Measurements from ENCODE around the gene DTHD1.

The DTHD1 gene

GRCh38 chr4:36269533-36270173, 11.8 kb upstream of the DTHD1 start:
- DNase-seq (ENCODE audit: low read depth): no peak

GRCh38 chr4:36273276-36273675, 8.1 kb upstream of the DTHD1 start:
- no peak for DNase-seq (ENCODE audit: low read depth)

GRCh38 chr4:36274158-36274557, 7.3 kb upstream of the DTHD1 start:
- no peak for DNase-seq (ENCODE audit: low read depth)

DNA sequence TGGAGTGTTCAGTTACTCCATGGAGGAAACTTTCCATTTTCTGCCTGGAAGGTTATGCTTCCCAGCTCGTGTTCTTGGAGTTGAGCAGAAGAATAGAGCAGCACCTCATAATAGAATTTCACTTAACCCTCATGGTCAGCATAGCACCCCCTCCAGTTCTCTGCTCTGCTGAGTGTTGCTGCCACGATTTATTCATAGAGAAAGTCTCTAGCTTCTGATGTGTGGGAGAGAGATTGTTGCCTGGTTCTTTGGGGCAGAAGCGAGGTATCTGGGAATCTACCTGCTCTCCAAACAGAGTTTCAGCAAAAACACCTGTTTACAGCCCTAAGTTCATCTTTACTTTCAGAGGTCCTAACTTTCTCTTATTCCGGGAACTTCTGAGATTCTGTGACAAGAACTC, 3.9 kb upstream of the DTHD1 start:
- DNase-seq (ENCODE audit: low read depth): no peak

DNA sequence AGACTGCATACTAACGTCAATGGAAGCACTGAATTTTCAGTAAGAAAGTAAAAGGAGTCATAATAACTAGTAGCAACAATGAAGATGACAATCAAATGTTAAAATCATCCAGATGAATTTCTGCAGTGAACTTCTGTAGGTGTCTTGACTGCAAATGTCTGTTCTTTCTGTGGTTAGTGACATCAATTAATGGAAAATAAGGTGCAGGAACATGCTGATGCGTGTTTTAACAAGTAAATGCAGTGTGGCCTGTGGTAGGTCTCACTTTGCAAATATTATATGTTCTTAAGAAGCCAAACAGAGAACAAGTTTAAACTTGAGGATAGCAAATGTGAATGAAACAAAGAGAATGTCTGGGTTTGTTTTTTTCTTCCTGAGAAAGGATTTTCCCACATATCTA, 2.6 kb upstream of the DTHD1 start:
- DNase-seq (ENCODE audit: low read depth): no peak

DNA sequence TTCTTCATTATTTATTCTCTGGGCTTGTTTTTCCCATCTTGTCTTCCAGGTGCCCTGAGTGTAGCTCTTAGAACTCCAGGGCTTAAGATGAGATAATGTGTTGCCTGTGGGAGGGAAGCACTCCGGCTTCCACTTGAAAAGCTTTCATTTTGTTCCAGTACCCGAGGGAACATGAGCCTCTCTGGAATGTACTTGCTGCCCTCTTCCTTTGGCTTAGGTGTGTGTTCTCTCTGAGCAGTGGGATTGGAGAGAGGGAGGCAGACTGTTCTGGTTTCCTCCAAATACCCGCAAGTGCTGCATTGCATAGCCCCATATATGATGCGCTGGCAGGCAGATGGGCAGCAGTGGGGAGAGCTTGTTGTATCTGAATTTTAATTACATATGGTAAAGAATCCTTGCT, 861 bp upstream of the DTHD1 start:
- no peak for DNase-seq (ENCODE audit: low read depth)

GRCh38 chr4:36282503-36283030, 1.2 kb downstream of the DTHD1 start:
- no peak for DNase-seq (ENCODE audit: low read depth)

DNA sequence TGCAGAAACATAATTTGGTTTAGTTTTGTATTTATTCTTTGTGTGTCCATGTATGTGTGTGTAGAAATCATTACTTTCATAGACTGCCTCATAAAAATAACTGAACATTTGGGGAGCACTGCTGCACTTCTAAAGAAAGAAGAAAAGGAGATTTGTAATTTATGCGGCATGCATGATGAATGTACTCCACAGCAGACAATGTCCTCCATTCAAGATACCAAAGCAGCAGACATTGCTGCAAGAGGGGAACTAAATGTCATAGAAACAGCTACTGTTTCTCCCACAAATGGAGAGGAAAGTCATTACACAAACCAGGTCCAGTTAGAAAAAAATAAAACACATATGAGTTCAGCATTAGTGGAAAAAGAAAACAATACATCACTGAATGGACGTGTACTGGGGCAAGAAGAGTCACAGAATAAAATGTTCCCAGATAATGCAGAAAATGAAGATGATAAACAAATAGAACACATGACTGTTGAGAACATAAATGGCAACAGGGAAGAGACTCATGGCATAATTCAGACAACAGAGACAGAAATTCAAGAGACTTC, 2.6 kb downstream of the DTHD1 start:
- no peak for DNase-seq (ENCODE audit: low read depth)

DNA sequence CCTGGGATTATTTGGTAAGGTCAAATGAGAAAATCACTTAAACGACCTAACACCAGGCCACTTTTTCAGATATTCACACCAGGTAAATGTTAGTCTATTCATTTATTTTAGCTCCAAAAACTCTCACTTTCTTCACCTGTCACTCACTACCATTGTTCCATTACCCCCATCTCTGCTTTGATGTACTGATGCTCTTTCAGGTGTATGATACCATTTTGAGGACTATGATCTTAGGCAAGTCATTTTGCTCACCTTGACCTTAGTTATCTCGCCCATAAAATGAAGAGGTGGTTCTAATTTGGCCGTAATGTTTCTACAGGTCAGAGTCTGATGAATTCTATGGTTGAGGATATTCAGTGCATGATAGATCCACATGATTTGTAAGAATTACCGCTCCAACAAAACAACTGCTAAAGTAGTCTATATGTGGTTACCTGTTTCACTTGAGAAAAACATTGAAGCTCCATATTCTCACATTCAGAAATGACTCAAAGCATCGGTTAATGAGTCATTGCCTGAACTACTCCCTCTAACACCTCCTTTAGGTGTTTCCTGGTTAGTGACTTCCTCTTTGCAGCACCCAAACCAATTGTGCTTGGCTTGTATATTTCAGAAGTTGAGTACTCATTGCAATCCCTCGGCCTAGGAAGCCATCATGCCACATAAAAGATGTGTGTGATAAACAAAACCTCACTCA, 4.5 kb downstream of the DTHD1 start:
- no peak for DNase-seq (ENCODE audit: low read depth)

GRCh38 chr4:36286481-36286871, 5.1 kb downstream of the DTHD1 start:
- no peak for DNase-seq (ENCODE audit: low read depth)

GRCh38 chr4:36288731-36289426, 7.5 kb downstream of the DTHD1 start:
- no peak for DNase-seq (ENCODE audit: low read depth)

- DNase-seq (ENCODE audit: low read depth): no peak
Measured at GRCh38 chr4:36290641-36291040, 9.2 kb downstream of the DTHD1 start.

DNA sequence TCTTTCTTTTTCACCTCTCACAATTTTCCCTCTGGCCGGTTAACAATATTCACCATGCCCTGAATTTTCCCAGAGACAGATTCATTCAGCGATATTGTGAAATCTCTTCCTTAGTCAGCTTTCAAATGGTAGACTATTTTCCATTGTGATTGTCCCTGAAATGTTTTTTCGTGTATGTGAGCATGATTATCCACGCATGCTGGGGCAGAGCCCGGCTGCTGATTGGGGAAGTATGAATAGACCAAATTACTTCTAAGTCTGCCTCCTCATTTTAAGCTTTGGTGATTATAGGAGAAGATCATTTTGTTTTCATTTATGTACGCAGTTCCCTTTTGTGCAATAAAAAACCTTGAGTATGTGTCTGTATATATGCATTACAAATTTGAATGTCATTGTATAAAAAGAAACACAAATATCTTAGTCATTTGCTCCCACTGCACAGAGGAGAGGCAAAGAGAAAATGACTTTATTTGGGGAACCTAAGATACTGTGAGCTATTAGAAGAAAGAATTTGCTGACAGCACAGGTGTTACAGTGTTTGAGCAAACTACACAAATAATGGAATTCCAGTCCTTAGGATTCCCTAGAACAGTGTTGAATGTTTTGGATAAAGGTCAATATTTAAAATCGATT, 11.3 kb downstream of the DTHD1 start:
- DNase-seq (ENCODE audit: low read depth): no peak

GRCh38 chr4:36301127-36301526, 19.7 kb downstream of the DTHD1 start:
- DNase-seq (ENCODE audit: low read depth): no peak

DNA sequence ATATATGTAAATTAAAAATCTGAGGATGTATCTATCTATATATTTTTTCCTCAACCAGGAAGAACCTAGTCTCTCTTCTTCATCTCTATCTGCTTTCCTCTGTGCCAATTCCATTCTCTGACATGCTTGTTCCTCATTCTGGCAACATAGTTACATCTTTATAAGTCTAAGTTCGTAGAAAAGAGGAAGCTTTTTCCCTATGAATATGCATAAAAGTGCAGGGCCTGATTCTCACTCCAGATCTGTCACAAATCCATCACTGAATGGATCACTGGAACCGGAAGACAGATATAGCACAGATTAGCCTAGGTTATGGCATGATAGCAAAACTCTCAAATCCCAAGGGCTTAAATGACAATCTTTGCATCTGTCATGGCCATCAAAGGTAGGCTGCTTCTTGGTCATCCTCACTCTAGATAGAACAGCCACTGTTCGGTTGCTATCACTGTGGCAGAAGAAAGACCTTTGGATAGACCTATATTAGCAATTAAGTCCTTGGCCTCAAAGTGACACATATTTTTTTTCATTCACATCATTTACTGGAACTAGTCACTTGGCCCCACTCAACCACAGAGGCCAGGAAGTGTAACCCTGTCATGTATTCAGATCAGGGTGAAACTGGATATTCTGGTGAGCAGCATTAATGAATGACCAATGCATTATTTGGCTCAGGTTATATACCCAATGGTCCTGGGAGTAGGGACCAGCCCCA, 22.2 kb downstream of the DTHD1 start:
- no peak for DNase-seq (ENCODE audit: low read depth)

DNA sequence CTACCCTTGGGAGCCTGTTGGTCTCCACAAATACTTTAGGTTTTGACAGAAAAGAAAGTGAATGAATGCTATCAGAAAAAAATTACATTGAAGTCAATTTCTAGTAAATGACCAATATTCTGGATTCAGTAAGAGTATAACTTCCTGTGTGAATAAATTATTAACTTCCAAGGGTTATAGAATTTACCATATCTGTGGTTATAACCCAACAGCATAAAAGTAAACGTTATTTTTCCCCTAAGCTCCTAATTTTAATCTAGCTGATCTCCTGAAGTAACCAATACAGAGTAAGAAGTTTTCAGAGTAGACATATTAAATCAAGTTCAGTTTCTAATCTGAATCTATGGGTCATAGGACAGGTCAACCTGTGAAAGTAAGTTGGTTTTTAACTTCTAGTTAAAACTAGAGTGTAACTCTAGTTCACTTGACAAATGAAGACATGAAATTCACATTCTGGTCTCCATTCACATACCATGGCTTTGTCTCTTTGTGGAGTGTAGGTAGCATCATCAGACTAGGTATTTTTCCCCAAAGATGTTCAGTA, 22.8 kb downstream of the DTHD1 start:
- DNase-seq (ENCODE audit: low read depth): no peak

DNA sequence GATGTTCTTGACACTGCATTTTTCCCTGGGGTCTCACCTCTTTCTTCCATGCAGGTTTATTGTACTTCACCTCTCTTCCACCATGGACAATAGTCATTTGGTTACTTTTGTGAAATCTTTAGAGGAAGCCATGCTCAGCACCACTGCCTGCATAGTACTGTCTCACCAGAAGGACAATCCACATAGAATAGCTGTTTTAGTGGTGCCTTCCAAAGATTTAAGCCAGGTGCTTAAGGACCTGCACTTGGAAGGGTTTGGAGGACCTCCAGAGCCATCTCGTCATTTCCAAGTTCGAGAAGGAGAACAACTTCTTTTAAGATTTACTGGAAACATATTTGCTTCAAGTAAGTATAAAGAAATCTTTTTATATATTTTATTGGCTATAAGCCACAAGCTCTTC, 26.7 kb downstream of the DTHD1 start:
- DNase-seq (ENCODE audit: low read depth): no peak

DNA sequence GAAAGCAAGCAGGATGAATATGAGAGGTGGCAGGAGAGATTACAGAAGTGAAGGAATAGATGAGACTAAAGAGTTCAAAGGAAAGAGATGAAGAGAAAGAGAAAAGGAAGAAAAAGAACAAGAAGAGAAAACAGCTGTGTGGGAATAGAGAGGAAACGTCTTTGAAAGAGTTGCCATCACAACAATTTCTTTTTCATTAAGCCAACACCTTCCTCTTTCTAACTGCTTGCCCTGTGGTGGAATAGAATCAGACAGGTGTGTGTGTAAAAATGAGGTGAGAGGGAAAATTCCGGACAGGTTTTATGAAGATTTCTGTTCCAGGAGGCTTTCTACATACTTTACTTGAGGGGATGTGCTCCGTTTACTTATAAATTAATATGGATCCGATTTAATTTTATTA, 28.8 kb downstream of the DTHD1 start:
- DNase-seq (ENCODE audit: low read depth): no peak

- no peak for DNase-seq (ENCODE audit: low read depth)
Measured at GRCh38 chr4:36310793-36311192, 29.4 kb downstream of the DTHD1 start.

- DNase-seq (ENCODE audit: low read depth): no peak
Measured at GRCh38 chr4:36312511-36312910, 31.1 kb downstream of the DTHD1 start.

DNA sequence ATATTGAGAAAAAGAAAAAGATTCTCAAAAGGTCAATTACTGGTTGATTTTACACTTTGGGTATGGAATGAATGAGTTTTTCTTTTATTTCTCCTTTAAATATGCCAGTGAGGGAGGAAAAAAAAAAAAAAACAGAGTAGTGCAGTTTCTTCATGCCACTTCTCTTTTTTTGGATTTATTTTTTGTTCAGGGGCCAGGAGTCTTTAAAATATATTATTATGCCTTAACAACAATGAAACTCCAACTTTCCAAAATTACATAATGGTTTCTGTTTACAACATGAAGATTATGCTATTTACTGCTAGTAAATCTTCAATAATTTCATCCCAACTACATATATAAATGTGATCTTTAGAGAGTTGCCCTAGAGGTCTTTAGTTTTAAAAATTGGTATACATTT, 31.9 kb downstream of the DTHD1 start:
- DNase-seq (ENCODE audit: low read depth): no peak

DNA sequence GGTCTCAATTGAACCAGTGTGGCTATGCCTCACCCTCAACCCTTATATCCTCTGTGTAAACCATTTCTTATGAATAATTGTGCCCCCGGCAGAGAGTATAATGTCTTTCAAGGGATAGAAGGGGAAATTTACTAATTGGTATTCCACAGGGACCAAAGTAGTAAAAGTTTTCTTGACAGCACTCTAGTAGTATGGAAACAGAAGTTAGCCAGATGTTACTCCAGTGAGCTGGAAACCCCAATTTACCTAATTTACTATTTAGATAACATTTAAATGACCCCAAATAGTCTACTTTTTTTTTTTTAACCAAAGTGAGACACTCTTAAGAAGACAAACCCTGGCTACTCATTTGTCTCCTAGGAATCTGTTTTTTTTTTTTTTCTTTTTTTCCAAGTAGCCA, 32.3 kb downstream of the DTHD1 start:
- DNase-seq (ENCODE audit: low read depth): no peak

Data from activated T-cell treated with anti-CD3 and anti-CD28 coated beads for 1 hour (primary cell).